ENCODE data around the gene AXL.
"Not testable (repeated sequence)": the region's sequence is repeated elsewhere in the genome, so short reads cannot be mapped to it uniquely, and the experiment has no call there.

Gene AXL

GRCh38 chr19:41288673-41289530 lies 69.9 kb downstream of the AXL start:
- no peak for DNase-seq

- not testable (repeated sequence) for DNase-seq
These were observed 70.8 kb downstream of the AXL start for GRCh38 chr19:41289814-41290213.

GRCh38 chr19:41294393-41294792 lies 75.4 kb downstream of the AXL start:
- no peak for DNase-seq

- no peak for DNase-seq
These were observed 76.5 kb downstream of the AXL start for GRCh38 chr19:41295499-41295898.

- no peak for DNase-seq
These were observed 77.4 kb downstream of the AXL start for GRCh38 chr19:41296433-41296871.

- DNase-seq, result peak; percentile 71
These were observed 78.8 kb downstream of the AXL start for GRCh38 chr19:41297628-41298347.

GRCh38 chr19:41298348-41298964 lies 79.4 kb downstream of the AXL start:
- DNase-seq, result peak; percentile 81

- no peak for DNase-seq
These were observed 80.2 kb downstream of the AXL start for GRCh38 chr19:41299046-41299754.

- peak; percentile 41 for DNase-seq
These were observed 80.7 kb downstream of the AXL start for GRCh38 chr19:41299755-41300089.

- no peak for DNase-seq
These were observed 81.5 kb downstream of the AXL start for GRCh38 chr19:41300555-41300954.

- DNase-seq, result peak; percentile 72
These were observed 83.8 kb downstream of the AXL start for GRCh38 chr19:41302624-41303351.

GRCh38 chr19:41303954-41304353 lies 84.9 kb downstream of the AXL start:
- peak; percentile 43 for DNase-seq

- no peak for DNase-seq
These were observed 85.9 kb downstream of the AXL start for GRCh38 chr19:41304706-41305483.

GRCh38 chr19:41305927-41306793 lies 87.1 kb downstream of the AXL start:
- no peak for DNase-seq

GRCh38 chr19:41307090-41307875 lies 88.3 kb downstream of the AXL start:
- DNase-seq, result no peak

GRCh38 chr19:41307954-41308449 lies 89.0 kb downstream of the AXL start:
- DNase-seq, result no peak

- DNase-seq, result peak; percentile 86
These were observed 89.6 kb downstream of the AXL start for GRCh38 chr19:41308450-41309179.

- no peak for DNase-seq
These were observed 90.4 kb downstream of the AXL start for GRCh38 chr19:41309180-41310032.
